Measurements from ENCODE around the gene SBNO2.
"Not testable (repeated sequence)": the region's sequence is repeated elsewhere in the genome, so short reads cannot be mapped to it uniquely, and the experiment has no call there.

Gene SBNO2

DNA sequence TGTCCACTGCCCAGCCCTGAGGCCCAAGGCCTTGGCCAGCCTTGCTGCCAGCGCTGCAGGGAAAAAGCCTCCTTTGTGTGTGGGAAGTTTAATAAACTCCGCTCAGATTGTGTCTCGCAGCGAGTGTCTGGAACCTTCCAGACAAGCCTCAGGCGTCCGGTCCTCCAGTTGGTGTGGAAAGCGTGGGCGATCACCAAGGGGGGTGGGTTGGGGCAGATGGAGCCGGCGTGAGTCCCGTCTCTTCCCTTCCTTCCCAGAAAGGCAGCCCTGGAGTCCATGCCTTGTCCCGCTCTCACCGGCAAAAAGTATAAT is 36.1 kb upstream of the SBNO2 start:
- no peak for DNase-seq (ENCODE audit: extremely low read depth in 1 of 2, low read depth in 1 of 2)

DNA sequence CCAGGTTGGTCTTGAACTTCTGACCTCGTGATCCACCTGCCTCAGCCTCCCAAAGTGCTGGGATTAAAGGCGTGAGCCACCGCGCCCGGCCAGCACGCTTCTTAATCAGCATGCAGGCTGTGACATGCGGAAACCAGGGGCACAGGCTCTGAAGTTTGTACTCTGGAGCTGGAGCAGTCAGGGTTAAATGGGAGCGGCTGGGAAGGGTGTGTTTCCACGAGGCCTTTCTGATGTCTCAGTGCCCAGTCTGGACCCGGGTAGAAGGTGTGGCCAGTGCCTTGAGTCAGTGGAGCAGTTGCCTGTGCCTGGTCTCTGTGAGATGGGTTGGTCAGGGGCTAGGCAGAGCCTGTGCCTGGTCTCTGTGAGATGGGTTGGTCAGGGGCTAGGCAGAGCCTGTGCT is 34.8 kb upstream of the SBNO2 start:
- not testable (repeated sequence) for DNase-seq (ENCODE audit: extremely low read depth in 1 of 2, low read depth in 1 of 2)

DNA sequence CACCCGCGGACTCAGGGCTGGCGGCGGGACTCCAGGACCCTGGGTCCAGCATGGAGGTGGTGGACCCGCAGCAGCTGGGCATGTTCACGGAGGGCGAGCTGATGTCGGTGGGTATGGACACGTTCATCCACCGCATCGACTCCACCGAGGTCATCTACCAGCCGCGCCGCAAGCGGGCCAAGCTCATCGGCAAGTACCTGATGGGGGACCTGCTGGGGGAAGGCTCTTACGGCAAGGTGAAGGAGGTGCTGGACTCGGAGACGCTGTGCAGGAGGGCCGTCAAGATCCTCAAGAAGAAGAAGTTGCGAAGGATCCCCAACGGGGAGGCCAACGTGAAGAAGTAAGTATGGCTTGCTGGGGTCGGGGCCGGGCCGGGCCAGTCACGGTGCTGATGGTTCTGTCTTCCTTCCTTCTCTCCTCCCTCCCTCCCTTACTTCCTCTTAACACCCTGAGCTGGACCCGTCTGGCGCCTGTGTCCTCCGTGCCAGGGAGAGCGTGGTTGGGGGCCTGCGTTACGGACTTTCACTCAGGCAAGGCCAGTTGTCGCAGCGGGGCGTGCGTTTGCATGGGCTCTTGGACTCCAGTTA is 32.9 kb upstream of the SBNO2 start:
- DNase-seq (ENCODE audit: extremely low read depth in 1 of 2, low read depth in 1 of 2): no peak

DNA sequence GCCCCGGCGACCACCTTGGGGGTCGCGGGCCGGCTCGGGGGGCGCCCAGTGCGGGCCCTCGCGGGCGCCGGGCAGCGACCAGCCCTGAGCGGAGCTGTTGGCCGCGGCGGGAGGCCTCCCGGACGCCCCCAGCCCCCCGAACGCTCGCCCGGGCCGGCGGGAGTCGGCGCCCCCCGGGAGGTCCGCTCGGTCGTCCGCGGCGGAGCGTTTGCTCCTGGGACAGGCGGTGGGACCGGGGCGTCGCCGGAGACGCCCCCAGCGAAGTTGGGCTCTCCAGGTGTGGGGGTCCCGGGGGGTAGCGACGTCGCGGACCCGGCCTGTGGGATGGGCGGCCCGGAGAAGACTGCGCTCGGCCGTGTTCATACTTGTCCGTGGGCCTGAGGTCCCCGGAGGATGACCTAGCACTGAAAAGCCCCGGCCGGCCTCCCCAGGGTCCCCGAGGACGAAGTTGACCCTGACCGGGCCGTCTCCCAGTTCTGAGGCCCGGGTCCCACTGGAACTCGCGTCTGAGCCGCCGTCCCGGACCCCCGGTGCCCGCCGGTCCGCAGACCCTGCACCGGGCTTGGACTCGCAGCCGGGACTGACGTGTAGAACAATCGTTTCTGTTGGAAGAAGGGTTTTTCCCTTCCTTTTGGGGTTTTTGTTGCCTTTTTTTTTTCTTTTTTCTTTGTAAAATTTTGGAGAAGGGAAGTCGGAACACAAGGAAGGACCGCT is 32.2 kb upstream of the SBNO2 start:
- DNase-seq (ENCODE audit: extremely low read depth in 1 of 2, low read depth in 1 of 2): no peak

DNA sequence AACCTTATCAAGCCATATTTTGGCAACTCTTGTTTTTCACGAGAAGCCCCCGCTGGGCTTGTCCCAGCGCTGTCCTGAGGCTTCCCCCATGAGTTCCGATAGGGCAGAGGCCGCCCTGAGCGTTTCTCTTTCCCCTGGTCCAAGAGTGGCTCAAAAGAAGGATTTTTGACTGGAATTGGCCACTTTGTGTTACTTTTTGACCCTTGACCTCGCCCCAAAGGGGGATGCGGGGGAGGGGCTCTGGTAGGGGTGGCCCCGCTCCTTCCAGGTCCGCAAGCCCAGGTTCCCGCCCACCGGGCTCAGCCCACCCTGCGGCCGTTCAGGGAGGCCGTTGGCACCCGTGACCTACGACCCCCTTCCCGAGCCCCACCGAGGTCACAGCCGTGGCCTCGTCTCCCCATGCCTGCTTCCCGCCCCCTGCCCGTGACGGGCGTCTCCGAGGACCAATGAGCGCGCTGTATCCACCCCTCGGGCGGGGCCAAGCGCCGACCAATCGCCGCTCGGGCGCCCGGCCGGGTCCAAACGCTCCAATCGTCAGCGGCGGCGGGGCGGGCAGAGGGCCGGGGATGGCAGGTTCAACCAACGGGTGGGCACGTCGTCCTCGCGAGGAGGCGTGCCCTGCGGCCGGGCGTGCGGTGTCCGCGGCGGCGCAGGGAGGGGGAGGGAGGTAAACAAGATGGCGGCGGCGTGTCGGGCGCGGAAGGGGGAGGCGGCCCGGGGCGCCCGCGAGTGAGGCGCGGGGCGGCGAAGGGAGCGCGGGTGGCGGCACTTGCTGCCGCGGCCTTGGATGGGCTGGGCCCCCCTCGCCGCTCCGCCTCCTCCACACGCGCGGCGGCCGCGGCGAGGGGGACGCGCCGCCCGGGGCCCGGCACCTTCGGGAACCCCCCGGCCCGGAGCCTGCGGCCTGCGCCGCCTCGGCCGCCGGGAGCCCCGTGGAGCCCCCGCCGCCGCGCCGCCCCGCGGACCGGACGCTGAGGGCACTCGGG is 31.3 kb upstream of the SBNO2 start, which contains the start of gene STK11:
Gene STK11, plus strand, starts transcription at position 665 of the 986 bp plus-strand sequence. CDS start 1,136 bp downstream, outside the sequence.
- DNase-seq (ENCODE audit: extremely low read depth in 1 of 2, low read depth in 1 of 2): peak; percentile 99

DNA sequence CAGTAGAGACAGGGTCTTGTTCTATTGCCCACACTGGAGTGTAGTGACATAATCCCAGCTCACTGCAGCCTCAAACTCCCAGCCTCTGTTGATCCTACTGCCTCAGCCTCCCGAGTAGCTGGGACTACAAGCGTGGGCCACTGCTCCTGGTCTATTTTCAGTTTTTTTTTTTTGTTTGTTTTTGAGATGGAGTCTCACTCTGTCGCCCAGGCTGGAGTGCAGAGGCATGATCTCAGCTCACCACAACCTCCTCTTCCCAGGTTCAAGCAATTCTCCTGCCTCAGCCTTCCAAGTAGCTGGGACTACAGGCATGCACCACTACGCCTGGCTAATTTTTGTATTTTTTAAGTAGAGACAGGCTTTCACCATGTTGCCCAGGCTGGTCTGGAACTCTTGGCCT is 26.5 kb upstream of the SBNO2 start:
- DNase-seq (ENCODE audit: extremely low read depth in 1 of 2, low read depth in 1 of 2): not testable (repeated sequence)

DNA sequence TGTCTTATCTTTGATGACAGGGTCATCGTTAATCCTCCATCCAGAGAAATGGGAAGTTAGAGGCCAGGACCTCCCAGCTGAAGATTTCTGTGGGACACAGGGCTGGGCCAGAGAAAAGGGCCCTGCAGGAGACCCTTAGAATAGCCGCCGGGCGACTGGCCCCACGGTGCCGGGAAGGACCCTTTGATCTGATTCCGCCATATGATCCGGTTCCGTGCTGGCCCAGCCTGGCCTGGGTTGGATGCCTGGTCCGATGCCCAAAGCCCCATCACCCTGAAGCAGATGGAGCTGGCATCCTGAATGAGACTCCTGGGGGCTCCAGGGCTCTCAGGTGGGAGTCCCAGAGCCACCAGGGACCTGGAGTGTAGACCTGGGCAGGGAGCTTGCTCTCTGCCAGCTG is 25.5 kb upstream of the SBNO2 start:
- no peak for DNase-seq (ENCODE audit: extremely low read depth in 1 of 2, low read depth in 1 of 2)

DNA sequence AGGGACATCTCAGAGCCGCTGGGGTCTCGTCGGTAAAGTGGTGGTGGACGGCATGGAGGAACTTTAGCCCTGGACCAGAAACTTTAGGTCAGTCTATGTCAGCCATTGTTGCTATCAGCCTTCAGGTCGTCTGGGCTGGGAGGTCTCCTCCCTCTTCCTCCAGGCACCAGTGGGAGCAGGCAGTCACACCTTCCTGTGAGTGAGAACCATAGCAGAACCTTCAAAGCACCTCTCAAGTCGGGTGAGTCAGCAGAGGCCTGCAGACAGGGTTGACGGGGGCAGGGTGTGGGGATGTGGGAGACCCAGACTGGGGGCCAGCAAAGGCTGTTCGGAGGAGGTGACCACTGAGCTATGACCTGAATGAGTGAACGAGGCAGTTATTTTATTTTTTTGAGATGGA is 15.4 kb upstream of the SBNO2 start:
- DNase-seq (ENCODE audit: extremely low read depth in 1 of 2, low read depth in 1 of 2): peak in 1 of 2 donors; percentile 64

DNA sequence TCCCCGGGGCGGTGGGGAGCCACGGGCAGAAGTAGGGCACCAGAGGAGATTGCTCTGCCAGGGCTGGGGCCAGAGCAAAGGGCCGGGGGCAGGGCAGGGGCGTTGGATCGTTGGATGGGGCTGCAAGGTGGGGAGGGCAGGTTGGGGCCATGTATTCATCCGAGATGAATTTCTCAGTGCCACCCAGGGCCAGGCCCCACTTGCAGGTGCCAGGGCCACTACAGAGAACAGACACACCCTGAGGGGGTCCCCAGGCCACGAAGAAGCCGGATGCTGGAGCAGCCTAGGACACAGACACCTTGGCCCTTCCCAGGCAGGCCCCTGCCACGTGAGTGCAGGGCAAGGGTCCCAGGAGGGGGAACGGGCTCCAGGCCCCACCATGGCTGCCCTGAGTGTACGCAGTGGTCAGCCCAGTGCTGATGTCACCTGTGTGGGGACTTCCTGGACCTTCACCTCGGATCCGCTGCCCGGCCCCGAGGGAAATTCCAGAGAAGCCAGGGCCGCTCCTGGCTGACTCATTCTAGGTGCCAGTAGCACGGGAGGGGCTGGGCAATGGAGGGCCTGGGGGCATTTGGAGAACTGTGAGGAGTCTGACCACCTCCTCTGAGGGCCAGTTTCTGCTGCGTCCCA is 9.6 kb upstream of the SBNO2 start:
- DNase-seq (ENCODE audit: extremely low read depth in 1 of 2, low read depth in 1 of 2): no peak

DNA sequence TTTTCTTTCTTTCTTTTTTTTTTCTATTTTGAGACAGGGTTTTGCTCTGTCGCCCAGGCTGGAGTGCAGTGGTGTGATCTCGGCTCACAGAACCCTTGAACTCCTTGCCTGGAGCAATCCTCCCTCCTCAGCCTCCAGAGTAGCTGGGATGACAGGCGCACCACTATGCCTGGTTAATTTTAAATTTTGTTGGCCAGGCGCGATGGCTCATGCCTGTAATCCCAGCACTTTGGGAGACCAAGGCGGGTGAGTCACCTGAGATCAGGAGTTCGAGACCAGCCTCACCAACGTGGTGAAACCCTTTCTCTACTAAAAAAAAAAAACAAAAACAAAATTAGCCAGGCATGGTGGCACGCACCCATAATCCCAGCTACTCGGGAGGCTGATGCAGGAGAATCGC is 8.7 kb upstream of the SBNO2 start:
- DNase-seq (ENCODE audit: extremely low read depth in 1 of 2, low read depth in 1 of 2): no peak

DNA sequence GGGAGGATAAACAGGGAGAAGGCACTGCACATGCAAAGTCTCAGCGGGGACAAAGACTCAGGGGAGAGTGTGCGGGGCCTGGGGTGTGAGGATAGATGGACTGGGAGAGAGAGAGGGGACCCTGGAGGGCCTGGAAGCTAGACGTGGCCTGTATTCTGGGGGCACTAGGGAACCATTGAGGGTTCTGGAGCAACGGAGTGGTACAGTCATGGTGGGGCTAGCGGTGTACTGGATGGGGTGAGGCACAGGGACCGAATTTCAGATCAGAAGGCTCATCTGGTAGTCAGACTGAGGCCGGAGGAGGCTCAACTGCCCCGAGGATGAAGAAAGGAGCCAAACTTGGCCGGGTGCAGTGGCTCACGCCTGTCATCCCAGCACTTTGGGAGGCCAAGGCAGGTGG is 8.0 kb upstream of the SBNO2 start:
- no peak for DNase-seq (ENCODE audit: extremely low read depth in 1 of 2, low read depth in 1 of 2)

DNA sequence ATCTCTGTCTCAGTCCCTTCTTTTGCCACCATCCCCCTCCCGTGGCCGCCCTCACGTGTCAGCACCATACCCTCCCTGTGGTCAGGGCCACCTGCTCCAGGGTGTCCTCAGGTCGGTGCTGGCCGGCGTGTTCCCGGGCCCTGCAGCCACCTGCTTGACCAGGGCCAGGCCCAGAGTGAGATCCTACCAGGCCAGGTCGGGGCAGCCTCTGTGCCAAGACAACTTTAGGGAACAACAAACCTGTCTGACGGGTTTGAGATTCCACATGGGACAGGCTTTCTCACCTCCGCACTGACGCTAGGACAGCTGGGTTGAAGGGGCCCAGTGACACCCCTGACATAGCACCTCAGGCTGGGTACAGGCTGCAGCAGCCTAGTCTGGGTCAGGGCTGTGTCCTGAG is 7.5 kb upstream of the SBNO2 start:
- no peak for DNase-seq (ENCODE audit: extremely low read depth in 1 of 2, low read depth in 1 of 2)

DNA sequence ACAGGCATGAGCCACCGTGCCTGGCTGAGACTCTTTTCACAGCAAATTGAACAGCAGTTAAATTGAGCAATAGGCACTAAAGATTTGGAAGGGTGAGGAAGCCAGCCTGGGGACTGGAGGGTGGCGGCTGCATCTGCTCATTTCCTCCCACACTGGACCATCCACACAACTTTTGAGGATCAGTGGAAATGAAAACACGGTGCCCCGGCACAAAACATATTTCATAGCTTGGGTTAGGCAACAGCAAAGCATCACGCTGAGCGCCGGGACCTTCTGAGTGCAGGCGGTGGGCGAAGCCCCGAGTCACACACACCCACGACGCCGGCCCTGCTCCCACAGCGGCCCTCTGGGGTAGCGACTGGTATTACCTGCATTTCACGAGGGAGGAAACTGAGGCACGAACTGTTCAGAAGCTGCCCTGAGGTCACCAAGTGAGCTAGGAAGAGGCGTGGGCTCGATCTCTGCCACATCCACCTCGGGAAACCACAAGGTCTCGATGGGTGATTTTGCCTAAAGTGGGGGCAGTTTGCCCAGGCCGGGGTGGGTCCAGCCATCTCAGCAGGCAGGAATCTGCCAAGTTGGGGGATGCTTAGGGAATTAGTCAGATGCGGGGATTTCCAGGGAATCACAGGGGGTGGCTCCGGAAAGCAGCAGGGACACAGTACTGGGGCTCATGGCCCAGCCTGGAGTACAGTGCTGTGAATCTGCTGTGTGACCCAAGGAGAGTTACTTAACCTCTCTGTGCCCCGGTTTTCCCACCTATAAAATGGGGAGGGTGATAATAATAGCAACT is 3.5 kb upstream of the SBNO2 start:
- no peak for DNase-seq (ENCODE audit: extremely low read depth in 1 of 2, low read depth in 1 of 2)

DNA sequence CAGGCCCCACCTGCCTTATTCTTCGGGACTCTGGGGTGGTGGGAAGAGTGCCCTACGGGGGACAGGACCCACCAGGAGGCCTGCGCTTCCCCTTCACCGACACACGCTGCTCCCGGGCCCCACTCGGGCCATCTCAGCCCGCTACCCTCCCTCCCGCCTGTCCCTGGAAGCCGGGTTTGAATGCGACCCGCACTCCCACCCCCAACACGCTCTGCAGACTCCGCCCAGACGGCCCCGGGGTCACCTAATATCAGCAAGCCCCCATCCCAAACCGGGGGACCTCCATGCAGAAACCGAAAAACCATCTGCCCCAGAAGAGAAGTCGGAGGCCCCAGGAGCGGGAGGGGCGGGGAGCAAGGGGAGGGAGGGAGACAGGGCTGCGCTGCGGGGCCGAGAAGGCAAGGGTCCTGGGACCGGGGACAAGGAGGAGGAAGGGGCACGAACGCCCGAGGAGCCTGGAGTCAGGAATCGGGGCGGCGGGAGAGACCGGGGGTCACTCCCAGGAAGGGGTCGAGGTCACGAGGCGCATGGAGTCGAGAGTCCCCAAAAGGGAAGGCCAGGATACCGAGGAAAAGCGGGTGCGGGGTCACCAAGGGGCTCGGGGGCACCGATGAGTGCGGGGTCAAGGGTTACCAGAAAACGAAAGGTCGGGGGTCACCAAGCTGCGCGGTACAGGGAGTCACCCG is 766 bp downstream of the SBNO2 start:
- no peak for DNase-seq (ENCODE audit: extremely low read depth in 1 of 2, low read depth in 1 of 2)

DNA sequence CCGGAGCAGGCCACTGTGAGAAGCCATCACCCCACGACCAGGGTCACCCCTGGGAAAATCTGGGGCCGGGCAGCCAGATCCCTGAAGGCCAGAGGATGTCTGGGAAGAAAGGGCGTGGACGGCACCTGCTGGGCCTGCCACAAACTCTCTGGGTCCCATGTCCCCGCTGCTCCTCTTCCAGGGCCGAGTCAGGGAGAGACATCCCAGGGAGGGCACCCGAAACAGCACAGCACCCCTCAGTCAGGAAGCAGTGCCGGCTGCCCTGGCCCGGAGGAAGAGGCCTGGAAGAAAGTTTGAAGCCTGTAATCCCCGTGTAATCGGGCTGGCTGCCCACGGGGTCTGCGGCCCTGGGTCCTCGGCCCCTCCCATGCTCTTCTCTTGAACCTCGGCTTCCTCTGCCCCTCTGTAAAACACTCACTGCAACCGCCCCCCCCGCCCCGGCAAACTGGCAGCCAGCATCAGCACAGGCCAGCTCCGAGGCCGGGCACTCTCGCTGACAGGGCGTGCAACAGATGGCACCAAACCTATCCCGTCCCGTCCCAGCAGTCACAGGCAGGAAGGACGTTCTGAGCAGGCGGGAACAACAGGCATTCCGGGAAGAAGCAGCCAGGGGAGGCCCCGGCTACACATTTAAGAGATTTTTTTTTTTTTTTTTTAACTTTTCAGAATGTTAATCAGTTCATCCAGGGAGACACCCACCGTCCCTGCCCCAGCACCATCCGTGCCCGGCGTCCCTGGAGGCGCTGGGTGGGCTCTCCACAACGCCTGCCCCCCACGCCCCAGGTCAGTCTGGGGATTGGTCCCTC is 1.5 kb downstream of the SBNO2 start:
- DNase-seq (ENCODE audit: extremely low read depth in 1 of 2, low read depth in 1 of 2): no peak

DNA sequence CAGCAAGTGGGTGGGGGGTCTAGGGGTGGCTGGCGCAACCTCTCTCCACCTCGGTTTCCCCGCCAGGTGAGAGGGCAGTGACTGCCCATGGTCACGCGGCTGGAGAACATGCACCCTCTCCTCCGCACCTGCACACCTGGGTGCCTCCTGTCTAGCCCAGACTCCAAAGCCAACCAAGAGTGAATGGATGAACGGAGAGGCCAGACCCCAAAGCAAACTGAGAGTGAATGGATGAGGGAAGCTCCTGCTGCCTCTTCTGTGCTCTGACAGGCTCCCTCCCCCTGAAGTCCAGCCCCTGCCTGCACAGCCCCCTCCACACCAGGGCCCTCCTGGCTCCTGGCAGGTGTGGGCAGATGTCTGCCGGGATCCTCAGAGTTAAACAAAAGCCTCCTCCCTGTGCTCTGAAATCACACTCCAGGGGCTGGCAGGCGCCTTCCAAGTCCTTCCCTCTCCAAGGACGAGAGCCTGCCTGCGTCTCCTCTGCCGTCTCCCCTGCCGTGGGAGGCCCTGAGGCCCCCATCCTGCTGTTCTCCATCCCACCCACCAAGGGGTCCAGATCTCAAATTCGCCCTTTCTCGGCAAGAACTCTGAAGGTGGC is 2.2 kb downstream of the SBNO2 start:
- no peak for DNase-seq (ENCODE audit: extremely low read depth in 1 of 2, low read depth in 1 of 2)

DNA sequence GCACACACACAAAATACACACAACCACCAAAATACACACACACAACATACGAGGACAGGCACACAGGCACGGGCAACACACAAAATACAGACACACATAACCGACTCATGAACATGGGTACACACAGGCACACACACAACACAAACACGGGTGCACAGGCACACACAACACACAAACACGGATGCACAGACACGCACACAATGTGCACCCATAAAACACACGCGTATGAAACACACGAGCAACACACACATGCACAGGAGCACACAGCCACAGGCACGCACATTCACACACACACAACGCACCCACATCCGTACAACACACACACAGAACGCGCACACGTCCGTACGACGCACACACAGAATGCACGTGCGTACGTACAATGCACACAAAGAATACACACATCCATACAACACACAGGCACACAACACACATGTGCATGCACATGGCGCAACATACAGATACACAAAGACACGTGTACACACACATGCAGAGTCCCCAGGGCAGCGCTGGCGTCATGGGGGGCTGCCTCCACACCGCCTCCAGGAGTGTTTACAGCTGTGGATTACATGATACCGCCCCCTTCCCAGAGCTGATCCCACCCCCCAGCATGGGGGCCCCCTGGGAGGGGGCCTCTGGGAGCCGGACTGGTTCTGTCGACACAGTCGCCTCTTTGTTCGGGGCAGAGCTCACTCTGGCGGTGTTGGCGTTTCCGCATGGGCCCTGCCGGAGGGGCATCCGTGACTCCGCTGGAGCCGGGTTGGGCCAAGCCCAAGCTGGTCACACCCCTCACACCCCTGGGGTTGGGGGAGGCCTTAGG is 2.9 kb downstream of the SBNO2 start:
- DNase-seq (ENCODE audit: extremely low read depth in 1 of 2, low read depth in 1 of 2): no peak

Data from stimulated activated CD8-positive, alpha-beta memory T cell treated with anti-CD3 and anti-CD28 coated beads, Interleukin-7, amount 100 ng/mL, for 48 hours (primary cell).